ENCODE measurements around the gene TMEM235.
A peak's percentile ranks its signal among the peaks of the same experiment; 100 is the strongest.
"Not testable (repeated sequence)": the region's sequence is repeated elsewhere in the genome, so short reads cannot be mapped to it uniquely, and the experiment has no call there.

Gene TMEM235

DNA sequence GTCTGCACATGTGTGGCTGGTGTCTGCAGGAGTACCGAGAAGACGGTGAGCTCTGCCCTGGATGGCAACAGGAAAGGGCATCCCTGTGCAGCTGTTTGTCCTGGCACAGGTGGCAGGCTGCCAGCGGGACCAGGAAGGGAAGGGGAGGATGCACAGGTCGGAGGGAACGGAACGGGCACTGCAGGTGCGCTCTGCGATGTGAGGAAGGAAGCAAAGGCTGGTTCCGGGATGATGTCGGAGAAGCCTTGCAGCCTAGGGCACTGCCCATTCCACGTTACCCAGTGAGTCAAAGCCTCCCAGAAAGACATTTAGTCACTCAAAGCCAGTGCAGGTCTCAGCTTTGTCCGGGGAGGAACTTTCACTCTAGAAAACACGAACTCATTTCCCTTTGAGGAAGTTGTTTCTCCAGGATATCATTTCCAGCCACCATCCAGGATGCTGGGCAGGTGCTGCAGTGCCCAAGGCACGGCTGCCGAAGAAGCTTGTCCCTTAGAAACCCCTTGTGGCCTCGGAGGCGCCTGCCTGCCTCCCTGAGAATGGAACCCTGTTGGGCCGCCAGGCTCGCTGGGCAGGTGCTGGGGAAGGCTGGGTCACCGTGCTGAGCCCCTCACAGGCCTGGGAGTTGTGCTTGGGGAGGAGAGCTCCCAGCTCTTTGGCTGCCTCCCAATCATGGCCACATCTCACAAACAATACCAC is 4.5 kb upstream of the TMEM235 start:
- peak; percentile 50 for FAIRE-seq
- DNase-seq (ENCODE audit: insufficient read length, low spot score) = no peak

DNA sequence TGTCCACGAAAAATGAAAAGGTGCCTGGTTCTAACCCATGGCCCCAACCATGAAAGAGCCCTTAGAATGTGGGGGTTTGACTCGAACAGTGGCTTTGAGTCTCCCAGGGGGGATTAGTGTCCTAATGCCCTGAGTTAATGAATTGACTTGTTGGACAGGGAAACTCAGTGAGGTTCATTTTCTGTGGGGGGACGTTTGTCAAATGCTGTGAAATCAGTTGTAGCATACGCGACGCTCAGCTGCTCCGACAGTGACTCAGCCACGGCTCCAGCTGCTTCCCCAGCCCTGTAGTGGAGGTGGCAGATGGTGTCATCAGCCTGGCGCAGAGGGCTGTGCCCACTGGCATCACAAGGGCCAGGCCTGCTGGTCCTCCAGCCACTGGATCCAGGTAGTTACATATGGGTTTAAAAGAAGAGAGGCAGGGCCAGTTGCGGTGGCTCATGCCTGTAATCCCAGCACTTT is 3.9 kb upstream of the TMEM235 start:
- no peak for FAIRE-seq
- TF ChIP-seq SPI1 (IDR thresholded peaks at IDR 0.05; ENCODE audit: low read depth, low read length) = no peak
- no peak for TF ChIP-seq PAX5 (IDR thresholded peaks at IDR 0.05; ENCODE audit: insufficient read depth, low read length, severe bottlenecking)
- no peak for TF ChIP-seq POLR2A (IDR thresholded peaks at IDR 0.05; ENCODE audit: low read depth, low read length)
- no peak for TF ChIP-seq TAF1 (IDR thresholded peaks at IDR 0.05; ENCODE audit: low read depth, low read length)
- TF ChIP-seq POU2F2 (IDR thresholded peaks at IDR 0.05; ENCODE audit: low read depth, low read length) = no peak
- no peak for TF ChIP-seq POLR2AphosphoS5 (IDR thresholded peaks at IDR 0.05; ENCODE audit: low read depth, low read length)
- no peak for DNase-seq (ENCODE audit: insufficient read length, low spot score)

More for the DNA sequence above, 4.5 kb upstream of the TMEM235 start:
- TF ChIP-seq POLR2A (IDR thresholded peaks at IDR 0.05; ENCODE audit: low read depth, low read length) (no peak), TAF1 (IDR thresholded peaks at IDR 0.05; ENCODE audit: low read depth, low read length) (no peak), SPI1 (IDR thresholded peaks at IDR 0.05; ENCODE audit: low read depth, low read length) (no peak), POU2F2 (IDR thresholded peaks at IDR 0.05; ENCODE audit: low read depth, low read length) (no peak), POLR2AphosphoS5 (IDR thresholded peaks at IDR 0.05; ENCODE audit: low read depth, low read length) (no peak), PAX5 (IDR thresholded peaks at IDR 0.05; ENCODE audit: insufficient read depth, low read length, severe bottlenecking) (no peak)

DNA sequence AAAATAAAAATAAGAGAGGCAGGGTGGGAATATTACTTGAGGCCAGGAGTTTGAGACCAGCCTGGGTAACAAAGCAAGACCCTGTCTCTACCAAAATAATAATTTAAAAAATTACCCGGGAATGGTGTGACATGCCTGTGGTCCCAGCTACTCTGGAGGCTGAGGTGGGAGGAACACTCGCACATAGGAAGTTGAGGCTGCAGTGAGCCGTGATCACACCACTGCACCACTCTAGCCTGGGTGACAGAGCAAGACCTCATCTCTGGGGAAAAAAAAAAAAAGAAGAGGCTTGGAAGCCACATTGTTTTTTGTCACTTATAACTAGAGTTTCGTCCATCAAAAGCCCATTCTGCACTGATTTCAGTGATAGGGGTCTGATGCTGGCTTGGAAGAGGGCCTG is 3.3 kb upstream of the TMEM235 start:
- no peak for DNase-seq (ENCODE audit: insufficient read length, low spot score)
- no peak for FAIRE-seq
- no peak for TF ChIP-seq PAX5 (IDR thresholded peaks at IDR 0.05; ENCODE audit: insufficient read depth, low read length, severe bottlenecking)

DNA sequence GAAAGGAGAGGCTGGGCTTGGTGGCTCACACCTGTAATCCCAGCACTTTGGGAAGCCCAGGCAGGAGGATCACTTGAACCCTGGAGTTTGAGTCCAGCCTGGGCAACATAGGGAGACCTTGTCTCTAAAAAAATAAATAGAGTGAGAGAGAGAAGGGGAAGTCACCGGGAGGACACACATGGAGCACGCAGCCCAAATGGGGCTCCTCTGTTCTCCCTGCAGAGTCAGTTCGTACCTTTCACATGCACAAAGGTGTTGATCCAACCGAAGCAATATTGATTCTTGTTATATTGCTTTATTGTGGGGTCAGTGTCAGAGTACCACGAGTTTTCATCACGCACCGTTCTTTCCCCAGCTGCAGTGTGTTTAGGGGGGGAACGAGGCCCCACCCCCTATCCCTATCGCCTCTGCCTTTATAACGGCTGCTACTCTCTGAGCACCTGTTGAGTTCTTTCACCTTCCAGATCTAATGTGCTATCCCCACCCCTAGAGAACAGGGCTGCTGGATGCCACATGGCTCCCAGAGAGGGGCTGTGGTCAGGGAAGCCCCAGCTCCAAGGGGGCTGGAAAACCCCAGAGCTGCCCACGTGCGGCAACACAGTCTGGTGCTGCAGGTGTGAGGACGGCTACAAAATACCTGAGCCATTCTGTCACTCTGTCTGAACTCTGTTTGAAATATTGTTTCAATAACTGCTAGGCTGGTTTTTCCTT is 1.0 kb upstream of the TMEM235 start:
- FAIRE-seq (peak; percentile 38), DNase-seq (ENCODE audit: insufficient read length, low spot score) (no peak)
- TF ChIP-seq POLR2A (IDR thresholded peaks at IDR 0.05; ENCODE audit: low read depth, low read length) (no peak), POLR2AphosphoS5 (IDR thresholded peaks at IDR 0.05; ENCODE audit: low read depth, low read length) (no peak), POU2F2 (IDR thresholded peaks at IDR 0.05; ENCODE audit: low read depth, low read length) (no peak), TAF1 (IDR thresholded peaks at IDR 0.05; ENCODE audit: low read depth, low read length) (no peak), PAX5 (IDR thresholded peaks at IDR 0.05; ENCODE audit: insufficient read depth, low read length, severe bottlenecking) (no peak), SPI1 (IDR thresholded peaks at IDR 0.05; ENCODE audit: low read depth, low read length) (no peak)

DNA sequence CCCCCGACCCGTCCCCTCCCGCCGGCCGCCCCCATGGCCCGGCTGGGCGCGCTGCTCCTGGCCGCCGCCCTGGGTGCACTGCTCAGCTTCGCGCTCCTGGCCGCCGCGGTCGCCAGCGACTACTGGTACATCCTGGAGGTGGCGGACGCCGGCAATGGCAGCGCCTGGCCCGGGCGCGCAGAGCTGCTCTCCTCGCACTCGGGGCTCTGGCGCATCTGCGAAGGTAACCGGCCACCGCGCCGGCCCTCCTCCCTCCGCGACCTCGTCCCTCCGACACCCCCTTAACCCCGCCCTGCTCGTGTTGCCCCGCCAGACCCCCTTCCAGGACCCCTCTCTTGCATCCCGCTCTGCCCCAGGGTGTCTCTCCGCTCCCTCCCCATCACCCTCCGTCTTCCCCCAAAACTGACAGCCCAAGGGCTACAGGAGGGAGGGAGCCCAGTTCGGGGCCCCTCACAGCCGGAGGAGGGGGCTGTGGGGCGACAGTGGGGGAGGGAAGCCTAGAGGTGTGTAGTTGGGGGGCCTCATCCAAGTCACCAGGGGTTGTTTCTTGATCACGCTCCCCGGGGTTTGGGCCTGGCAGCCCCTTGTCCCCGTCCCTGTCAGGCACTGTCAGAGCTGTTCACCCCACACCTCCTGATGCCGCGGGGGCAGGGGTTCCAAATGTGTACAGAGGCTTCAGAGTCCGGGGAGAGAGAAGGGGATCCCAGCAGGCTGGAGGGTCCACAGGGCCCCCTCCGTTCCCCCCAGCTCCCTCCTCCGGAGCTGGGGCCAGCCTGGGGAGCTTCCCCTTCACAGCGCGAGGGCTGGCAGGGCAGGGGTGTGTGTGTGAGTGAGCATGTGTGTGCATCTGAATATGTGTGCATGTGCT is 794 bp downstream of the TMEM235 start:
- DNase-seq (ENCODE audit: insufficient read length, low spot score) (peak; percentile 54), FAIRE-seq (no peak)
- TF ChIP-seq SPI1 (IDR thresholded peaks at IDR 0.05; ENCODE audit: low read depth, low read length) = no peak
- TF ChIP-seq POLR2A (IDR thresholded peaks at IDR 0.05; ENCODE audit: low read depth, low read length) = no peak
- TF ChIP-seq TAF1 (IDR thresholded peaks at IDR 0.05; ENCODE audit: low read depth, low read length) = no peak
- TF ChIP-seq POU2F2 (IDR thresholded peaks at IDR 0.05; ENCODE audit: low read depth, low read length) = no peak
- TF ChIP-seq PAX5 (IDR thresholded peaks at IDR 0.05; ENCODE audit: insufficient read depth, low read length, severe bottlenecking) = no peak

DNA sequence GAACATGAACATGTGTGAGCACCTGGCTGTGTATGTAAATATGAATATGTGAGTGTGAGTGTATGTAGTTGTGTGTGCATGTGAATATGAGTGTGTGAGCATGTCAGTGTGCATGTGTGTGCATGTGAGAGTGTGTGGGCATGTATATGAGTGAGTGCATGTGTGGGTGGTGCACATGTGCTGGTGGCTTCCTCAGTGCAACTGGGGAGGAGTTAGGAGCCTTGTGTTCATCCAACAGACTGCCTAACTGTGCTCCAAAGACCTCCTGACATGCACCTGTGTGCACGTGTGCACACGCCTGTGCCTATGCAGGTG is 1.4 kb downstream of the TMEM235 start:
- no peak for DNase-seq (ENCODE audit: insufficient read length, low spot score)
- peak; percentile 85 for FAIRE-seq
- no peak for TF ChIP-seq SPI1 (IDR thresholded peaks at IDR 0.05; ENCODE audit: low read depth, low read length)
- TF ChIP-seq PAX5 (IDR thresholded peaks at IDR 0.05; ENCODE audit: insufficient read depth, low read length, severe bottlenecking) = no peak
- TF ChIP-seq POU2F2 (IDR thresholded peaks at IDR 0.05; ENCODE audit: low read depth, low read length) = no peak
- TF ChIP-seq TAF1 (IDR thresholded peaks at IDR 0.05; ENCODE audit: low read depth, low read length) = no peak
- TF ChIP-seq POLR2A (IDR thresholded peaks at IDR 0.05; ENCODE audit: low read depth, low read length) = no peak
- TF ChIP-seq POLR2AphosphoS5 (IDR thresholded peaks at IDR 0.05; ENCODE audit: low read depth, low read length) = no peak

DNA sequence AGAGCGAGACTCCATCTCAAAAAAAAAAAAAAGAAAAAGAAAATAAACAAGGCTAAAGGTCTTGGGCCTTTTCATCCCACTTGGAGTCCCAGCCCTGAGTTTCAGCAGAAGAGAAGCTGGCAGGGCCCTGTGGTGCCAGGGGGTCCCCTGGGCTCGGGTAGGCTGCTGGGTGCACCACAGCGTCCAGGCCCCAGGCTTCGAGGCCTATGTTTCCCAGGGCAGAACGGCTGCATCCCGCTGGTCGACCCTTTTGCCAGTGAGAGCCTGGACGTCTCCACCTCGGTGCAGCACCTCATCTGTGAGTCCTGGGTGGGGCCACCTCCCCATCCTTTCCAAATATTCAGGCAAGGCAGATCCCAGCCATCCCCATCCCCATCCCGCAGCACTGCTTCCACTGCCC is 2.2 kb downstream of the TMEM235 start:
- TF ChIP-seq PAX5 (IDR thresholded peaks at IDR 0.05; ENCODE audit: insufficient read depth, low read length, severe bottlenecking) = no peak
- TF ChIP-seq TAF1 (IDR thresholded peaks at IDR 0.05; ENCODE audit: low read depth, low read length) = no peak
- no peak for TF ChIP-seq POU2F2 (IDR thresholded peaks at IDR 0.05; ENCODE audit: low read depth, low read length)
- no peak for TF ChIP-seq SPI1 (IDR thresholded peaks at IDR 0.05; ENCODE audit: low read depth, low read length)
- no peak for TF ChIP-seq POLR2AphosphoS5 (IDR thresholded peaks at IDR 0.05; ENCODE audit: low read depth, low read length)
- TF ChIP-seq POLR2A (IDR thresholded peaks at IDR 0.05; ENCODE audit: low read depth, low read length) = no peak
- no peak for DNase-seq (ENCODE audit: insufficient read length, low spot score)
- no peak for FAIRE-seq

DNA sequence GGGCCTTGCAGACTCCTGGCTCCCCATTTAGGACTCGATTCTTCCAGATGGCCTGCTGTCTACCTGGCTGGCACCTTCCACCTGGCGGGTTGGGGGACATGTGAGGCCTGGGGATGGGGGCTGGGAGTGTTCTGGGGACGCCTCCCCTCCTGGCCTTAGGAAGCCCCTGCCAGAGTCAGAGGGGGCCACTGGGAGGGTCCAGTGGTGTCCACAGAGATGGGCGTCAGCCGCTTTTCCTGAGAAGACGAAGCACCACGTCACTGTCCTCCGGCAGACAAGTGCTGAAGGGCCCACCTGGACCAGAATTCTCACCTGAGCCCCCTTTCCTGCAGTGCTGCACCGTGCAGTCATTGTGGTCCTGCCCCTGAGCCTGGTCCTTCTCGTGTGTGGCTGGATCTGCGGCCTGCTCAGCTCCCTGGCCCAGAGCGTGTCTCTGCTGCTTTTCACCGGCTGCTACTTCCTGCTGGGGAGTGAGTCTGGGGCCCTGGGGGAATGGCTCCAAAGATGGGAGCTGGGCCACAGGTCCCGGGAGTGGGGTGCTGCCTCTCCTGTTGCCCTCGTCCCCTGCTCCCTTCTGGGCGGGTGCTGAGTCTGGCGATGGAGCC is 2.9 kb downstream of the TMEM235 start:
- no peak for DNase-seq (ENCODE audit: insufficient read length, low spot score)
- TF ChIP-seq TAF1 (IDR thresholded peaks at IDR 0.05; ENCODE audit: low read depth, low read length) (no peak), POU2F2 (IDR thresholded peaks at IDR 0.05; ENCODE audit: low read depth, low read length) (no peak), SPI1 (IDR thresholded peaks at IDR 0.05; ENCODE audit: low read depth, low read length) (no peak), POLR2A (IDR thresholded peaks at IDR 0.05; ENCODE audit: low read depth, low read length) (no peak), PAX5 (IDR thresholded peaks at IDR 0.05; ENCODE audit: insufficient read depth, low read length, severe bottlenecking) (no peak)
- no peak for FAIRE-seq

DNA sequence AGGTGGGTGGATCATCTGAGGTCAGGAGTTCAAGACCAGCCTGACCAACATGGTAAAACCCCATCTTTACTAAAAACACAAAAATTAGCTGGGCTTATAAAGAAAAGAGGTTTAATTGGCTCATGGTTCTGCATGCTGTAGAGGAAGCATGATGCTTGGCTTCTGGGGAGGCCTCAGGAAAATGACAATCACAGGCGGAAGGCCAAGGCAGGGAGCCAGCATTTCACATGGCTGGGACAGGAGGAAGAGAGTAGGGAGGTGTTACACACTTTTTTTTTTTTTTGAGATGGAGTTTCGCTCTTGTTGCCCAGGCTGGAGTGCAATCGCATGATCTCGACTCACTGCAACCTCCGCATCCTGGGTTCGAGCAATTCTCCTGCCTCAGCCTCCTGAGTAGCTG is 3.6 kb downstream of the TMEM235 start:
- FAIRE-seq; DNase-seq (ENCODE audit: insufficient read length, low spot score): not testable (repeated sequence)
